Tongue (tissue), 3 donors: ENCODE data around the gene PSMB4. TPM values are rescaled to one million over a fixed set of nuclear protein-coding genes. Genes with fewer than 3 reads are reported as not detected.

Source experiments
- DNase-seq: peaks from one replicate; pipeline ENCODE4 v3.0.0-alpha.2; 2015
- small RNA-seq: library from RNA; depleted of rRNA; stranded (forward); fragments of <200 nt; gene quantifications from one replicate; pipeline ENCODE3, GENCODE V24; 2014; ENCODE audit warnings: low replicate concordance
- total RNA-seq: library from RNA; depleted of rRNA; stranded (reverse); fragments of >200 nt; gene quantifications from one replicate; pipeline ENCODE4 v1.2.3, GENCODE V29; 2014

Gene PSMB4
- total RNA-seq, 1 donor from 2014 or later = 181 TPM

- peak; percentile 82 for DNase-seq
These were observed 44.7 kb downstream of the PSMB4 start for GRCh38 chr1:151443846-151444782.

GRCh38 chr1:151444783-151445177 lies 45.4 kb downstream of the PSMB4 start:
- DNase-seq = no peak

- no peak for DNase-seq
These were observed 48.3 kb downstream of the PSMB4 start for GRCh38 chr1:151447696-151448095.

Small RNA genes lying within 50 kb of the gene (small RNA-seq; reads per million reads assigned to genes)
- 0.18 reads per million, percentile 16 among the genes with 10 or more reads in this experiment for gene RNY4P25

Other genes starting within 250 kb of the PSMB4 start
- 2.7 TPM for gene TNFAIP8L2, start 242.9 kb upstream of the PSMB4 start, total RNA-seq
- gene LYSMD1, start 233.7 kb upstream of the PSMB4 start, total RNA-seq = 7.1 TPM
- gene SCNM1, start 233.4 kb upstream of the PSMB4 start, total RNA-seq = 19.1 TPM
- 28.3 TPM for gene TMOD4, start 223.6 kb upstream of the PSMB4 start, total RNA-seq
- gene VPS72, start 209.4 kb upstream of the PSMB4 start, total RNA-seq = 29.2 TPM
- 73.4 TPM for gene PIP5K1A, start 201.0 kb upstream of the PSMB4 start, total RNA-seq
- 105 TPM for gene PSMD4, start 144.8 kb upstream of the PSMB4 start, total RNA-seq
- 13.2 TPM for gene ZNF687, start 117.3 kb upstream of the PSMB4 start, total RNA-seq
- gene PI4KB, start 72.2 kb upstream of the PSMB4 start, total RNA-seq = 61.9 TPM
- gene RFX5, start 52.3 kb upstream of the PSMB4 start, total RNA-seq = 30.1 TPM
- gene SELENBP1, start 26.9 kb upstream of the PSMB4 start, total RNA-seq = 40.3 TPM
- gene POGZ, start 59.9 kb downstream of the PSMB4 start, total RNA-seq = 44.7 TPM
- gene CGN, start 111.8 kb downstream of the PSMB4 start, total RNA-seq = 4.3 TPM
- 21.1 TPM for gene TUFT1, start 140.7 kb downstream of the PSMB4 start, total RNA-seq
- 44.2 TPM for gene SNX27, start 212.5 kb downstream of the PSMB4 start, total RNA-seq